ENCODE data around the gene CXXC4.
A peak's percentile ranks its signal among the peaks of the same experiment; 100 is the strongest.

Gene CXXC4

GRCh38 chr4:104425948-104426347 lies 68.7 kb downstream of the CXXC4 start:
- no peak overlapping the region for H3K4me3 ChIP-seq (ENCODE audit: insufficient read depth, low read depth, low read length)
- no peaks in the 10 kb centered on the region for H3K36me3 ChIP-seq (ENCODE audit: control insufficient read depth, insufficient read depth, low read length)
- no peaks in the 10 kb centered on the region for H3K9me3 ChIP-seq (ENCODE audit: control insufficient read depth, low read length)
- 91 to 94% methylated on average over 2 of the region's 2 CpGs for WGBS, 2 experiments
- peaks cover 31% of the 10 kb centered on the region for H3K4me1 ChIP-seq (ENCODE audit: control insufficient read depth, insufficient read depth, low read length)
- H3K27me3 ChIP-seq (ENCODE audit: control insufficient read depth, insufficient read depth, low read length, poor library complexity, severe bottlenecking) = no peaks in the 10 kb centered on the region
- H3K27ac ChIP-seq (ENCODE audit: insufficient read depth, low read depth, low read length, poor library complexity, severe bottlenecking) = no peak overlapping the region

GRCh38 chr4:104424989-104425388 lies 69.7 kb downstream of the CXXC4 start:
- Histone ChIP-seq H3K36me3 (ENCODE audit: control insufficient read depth, insufficient read depth, low read length) (no peaks in the 10 kb centered on the region), H3K9me3 (ENCODE audit: control insufficient read depth, low read length) (no peaks in the 10 kb centered on the region), H3K27me3 (ENCODE audit: control insufficient read depth, insufficient read depth, low read length, poor library complexity, severe bottlenecking) (no peaks in the 10 kb centered on the region), H3K27ac (ENCODE audit: insufficient read depth, low read depth, low read length, poor library complexity, severe bottlenecking) (peak overlapping the region; percentile 40), H3K4me1 (ENCODE audit: control insufficient read depth, insufficient read depth, low read length) (peaks cover 41% of the 10 kb centered on the region), H3K4me3 (ENCODE audit: insufficient read depth, low read depth, low read length) (no peak overlapping the region)
- WGBS, 2 experiments = 73 to 78% methylated on average over 8 of the region's 8 CpGs

- H3K27ac ChIP-seq (ENCODE audit: insufficient read depth, low read depth, low read length, poor library complexity, severe bottlenecking) = peak overlapping the region; percentile 40
- H3K4me3 ChIP-seq (ENCODE audit: insufficient read depth, low read depth, low read length) = no peak overlapping the region
- peaks cover 42% of the 10 kb centered on the region for H3K4me1 ChIP-seq (ENCODE audit: control insufficient read depth, insufficient read depth, low read length)
Observed at GRCh38 chr4:104424475-104424941, 70.2 kb downstream of the CXXC4 start.

GRCh38 chr4:104421566-104421965 lies 73.1 kb downstream of the CXXC4 start:
- H3K9me3 ChIP-seq (ENCODE audit: control insufficient read depth, low read length) = no peaks in the 10 kb centered on the region
- H3K36me3 ChIP-seq (ENCODE audit: control insufficient read depth, insufficient read depth, low read length) = no peaks in the 10 kb centered on the region
- no peaks in the 10 kb centered on the region for H3K27me3 ChIP-seq (ENCODE audit: control insufficient read depth, insufficient read depth, low read length, poor library complexity, severe bottlenecking)
- no peak overlapping the region for H3K4me3 ChIP-seq (ENCODE audit: insufficient read depth, low read depth, low read length)
- no peak overlapping the region for H3K27ac ChIP-seq (ENCODE audit: insufficient read depth, low read depth, low read length, poor library complexity, severe bottlenecking)
- H3K4me1 ChIP-seq (ENCODE audit: control insufficient read depth, insufficient read depth, low read length) = peaks cover 51% of the 10 kb centered on the region
- 71 to 83% methylated on average over 2 of the region's 2 CpGs for WGBS, 2 experiments

More at GRCh38 chr4:104424475-104424941, 70.2 kb downstream of the CXXC4 start:
- 67 to 68% methylated on average over 6 to 7 of the region's 7 CpGs for WGBS, 2 experiments
- Histone ChIP-seq H3K36me3 (ENCODE audit: control insufficient read depth, insufficient read depth, low read length) (no peaks in the 10 kb centered on the region), H3K9me3 (ENCODE audit: control insufficient read depth, low read length) (no peaks in the 10 kb centered on the region), H3K27me3 (ENCODE audit: control insufficient read depth, insufficient read depth, low read length, poor library complexity, severe bottlenecking) (no peaks in the 10 kb centered on the region)

- Histone ChIP-seq H3K9me3 (ENCODE audit: control insufficient read depth, low read length) (no peaks in the 10 kb centered on the region), H3K36me3 (ENCODE audit: control insufficient read depth, insufficient read depth, low read length) (no peaks in the 10 kb centered on the region), H3K27ac (ENCODE audit: insufficient read depth, low read depth, low read length, poor library complexity, severe bottlenecking) (peak overlapping the region; percentile 66), H3K4me1 (ENCODE audit: control insufficient read depth, insufficient read depth, low read length) (peaks cover 48% of the 10 kb centered on the region), H3K27me3 (ENCODE audit: control insufficient read depth, insufficient read depth, low read length, poor library complexity, severe bottlenecking) (no peaks in the 10 kb centered on the region), H3K4me3 (ENCODE audit: insufficient read depth, low read depth, low read length) (no peak overlapping the region)
- WGBS, 2 experiments = 17 to 22% methylated on average over 4 to 5 of the region's 5 CpGs
Observed at GRCh38 chr4:104420766-104421165, 73.9 kb downstream of the CXXC4 start.

Data from ectodermal cell (in vitro differentiated cells).